GM21367 (cell line): ENCODE data around the gene CACNA1F.

Source experiments
- ATAC-seq: cut with Tn5 transposase; IDR thresholded peaks from one replicate; pipeline ENCODE4 v1.9.1; 2021; ENCODE audit not compliant: unreplicated experiment

CACNA1F gene

DNA sequence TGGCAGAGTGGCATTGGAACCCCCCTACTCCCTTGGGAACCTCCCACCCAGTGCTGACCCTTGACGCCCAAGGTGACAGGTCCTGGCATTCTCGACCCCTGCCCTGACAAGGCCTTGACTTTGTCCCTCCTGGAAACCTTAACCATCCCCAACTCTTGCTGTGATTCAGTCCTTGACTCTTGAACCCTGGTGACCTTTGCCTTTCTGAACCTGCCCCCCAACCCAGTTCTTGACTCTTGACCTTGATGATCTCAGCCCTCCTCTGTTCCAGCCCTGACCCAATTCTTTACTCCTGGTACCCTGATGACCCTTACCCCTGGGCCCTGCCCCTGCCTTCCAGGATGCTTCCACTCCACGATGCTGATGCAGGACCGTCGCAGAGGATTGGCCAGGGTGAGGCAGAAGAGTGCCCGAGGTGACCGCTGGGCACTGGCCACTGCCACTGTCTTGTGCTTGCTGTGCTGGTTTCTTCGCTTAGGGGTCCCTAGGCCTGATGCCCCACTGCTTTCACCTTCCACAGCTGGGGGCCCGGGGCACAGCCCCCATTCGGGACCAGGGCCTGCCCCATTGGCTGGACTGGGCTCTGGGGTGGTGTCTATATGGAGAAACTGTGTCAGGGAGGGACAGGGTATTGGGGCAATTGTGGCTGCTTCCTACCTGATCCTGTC is 1.7 kb downstream of the CACNA1F start:
- no peak for ATAC-seq

DNA sequence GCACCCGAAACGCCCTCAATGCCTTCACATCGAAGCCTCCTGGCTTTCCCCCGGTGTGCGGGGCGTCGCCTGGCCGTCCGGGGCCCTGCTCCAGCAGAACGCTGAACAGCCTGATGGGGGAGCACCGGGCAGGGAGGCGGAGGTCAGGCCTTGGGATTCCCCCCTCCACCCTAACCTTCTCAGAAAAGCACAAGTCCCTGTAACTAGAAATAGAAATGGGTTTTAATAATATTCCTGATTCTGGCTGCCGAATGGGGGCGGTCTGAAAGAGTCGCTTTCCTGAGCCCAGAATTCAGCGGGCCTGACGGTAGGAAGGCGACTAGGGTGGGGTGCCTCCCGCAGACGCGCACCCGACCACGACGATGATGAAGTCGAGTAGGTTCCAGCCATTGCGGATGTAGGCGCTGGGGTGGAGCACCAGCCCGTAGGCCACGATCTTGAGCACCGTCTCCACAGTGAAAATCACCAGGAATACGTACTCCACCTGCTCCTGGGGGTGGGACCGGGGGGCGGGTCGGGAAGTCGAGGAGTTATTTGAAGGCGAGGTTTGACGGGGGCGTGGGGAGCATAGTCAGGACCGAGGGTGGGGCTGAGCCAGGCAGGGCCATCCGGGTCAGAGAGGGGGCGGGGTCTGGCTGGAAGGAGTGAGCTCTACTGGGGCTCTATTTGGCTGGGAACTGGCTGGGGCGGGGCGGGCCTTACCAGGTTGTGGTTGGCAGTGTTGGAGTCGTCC is 2.5 kb downstream of the CACNA1F start:
- peak; percentile 64 for ATAC-seq

DNA sequence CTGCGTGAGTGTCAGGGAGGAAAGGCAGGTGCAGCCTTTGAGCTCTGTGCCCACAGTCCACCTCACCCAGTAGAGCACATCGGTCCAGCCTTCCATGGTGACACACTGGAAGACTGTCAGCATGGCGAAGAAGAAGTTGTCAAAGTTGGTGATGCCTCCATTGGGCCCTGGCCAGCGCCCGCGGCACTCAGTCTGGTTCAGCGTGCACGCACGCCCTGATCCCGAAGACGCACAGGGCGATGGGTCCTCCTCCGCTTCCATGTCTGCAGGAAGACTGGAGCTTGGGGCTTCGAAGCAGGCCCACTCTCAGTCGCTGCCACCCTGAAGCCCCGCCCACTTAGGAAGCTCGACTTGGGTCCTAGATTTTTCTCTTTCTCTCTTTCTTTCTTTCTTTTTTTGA is 5.0 kb downstream of the CACNA1F start:
- no peak for ATAC-seq

DNA sequence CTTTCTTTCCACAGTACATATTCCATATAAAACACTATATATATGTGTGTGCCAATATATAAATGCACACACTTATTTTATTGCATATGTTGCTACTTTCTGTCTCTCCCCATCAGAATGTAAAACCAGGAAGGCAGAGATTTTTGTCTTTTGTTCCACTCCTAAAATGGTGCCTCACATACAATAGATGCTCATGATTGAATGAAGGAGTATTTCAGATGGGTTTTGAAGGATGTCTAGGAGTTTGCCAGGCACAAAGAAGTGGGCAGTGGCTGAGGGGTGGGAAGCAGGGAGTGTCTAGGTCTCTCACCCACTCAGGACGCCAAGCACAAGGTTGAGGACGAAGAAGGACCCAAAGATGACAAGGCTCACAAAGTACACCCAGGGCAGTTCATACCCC is 5.4 kb downstream of the CACNA1F start:
- ATAC-seq: no peak

DNA sequence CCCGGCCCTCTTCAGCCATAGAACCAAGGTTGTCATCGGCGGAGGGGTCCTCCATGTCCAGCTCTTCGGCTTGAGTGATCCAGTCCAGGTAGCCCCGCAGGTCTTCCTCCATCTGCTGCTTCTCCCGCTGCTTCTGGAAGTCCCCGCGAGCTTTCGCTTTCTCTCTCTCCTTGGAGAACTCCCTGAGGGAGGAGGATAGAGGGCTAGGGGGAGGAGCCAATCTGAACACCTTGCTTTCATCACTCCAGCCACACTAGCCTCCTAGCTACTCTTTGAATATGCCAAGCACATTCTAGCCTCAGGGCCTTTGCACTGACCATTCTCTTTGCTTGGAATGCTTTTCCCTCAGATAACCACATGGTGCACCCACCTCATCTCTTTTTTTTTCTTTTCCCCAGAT is 6.2 kb downstream of the CACNA1F start:
- ATAC-seq: no peak

DNA sequence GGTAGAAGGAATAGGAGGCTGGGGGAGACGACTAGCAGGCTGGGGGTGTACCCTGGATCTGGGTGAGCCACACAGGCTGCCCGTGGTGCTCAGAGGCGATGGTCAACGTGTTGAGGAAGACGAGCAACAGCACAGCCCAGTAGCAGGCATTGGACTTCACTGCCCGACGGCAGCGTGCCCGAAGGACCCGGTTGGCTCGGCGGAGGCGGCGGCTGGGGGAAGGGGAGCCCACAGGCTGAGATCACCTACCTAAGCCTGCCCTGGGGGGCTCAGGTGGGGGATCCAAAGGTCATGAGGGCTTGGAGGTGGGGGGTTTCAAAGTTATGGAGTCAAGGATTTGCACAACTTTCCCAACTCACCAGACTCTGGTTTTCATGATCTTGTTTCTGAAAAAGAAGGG is 7.3 kb downstream of the CACNA1F start:
- ATAC-seq: no peak

DNA sequence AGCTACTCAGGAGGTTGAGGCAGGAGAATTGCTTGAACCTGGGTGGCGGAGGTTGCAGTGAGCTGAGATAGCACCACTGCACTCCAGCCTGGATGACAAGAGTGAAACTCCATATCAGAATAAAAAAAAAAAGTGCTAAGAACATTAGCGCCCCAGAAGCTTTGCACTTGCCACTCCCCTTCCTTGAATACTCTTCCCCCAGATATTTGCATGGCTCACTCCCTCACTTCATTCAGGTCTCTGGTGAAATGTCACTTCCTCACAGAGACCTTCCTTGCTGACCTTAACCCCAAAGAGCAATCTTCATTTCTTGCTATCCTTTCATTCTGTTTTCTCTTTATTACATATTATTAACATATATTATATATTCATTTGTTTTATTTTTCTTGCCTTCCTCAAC is 11.3 kb downstream of the CACNA1F start:
- no peak for ATAC-seq

DNA sequence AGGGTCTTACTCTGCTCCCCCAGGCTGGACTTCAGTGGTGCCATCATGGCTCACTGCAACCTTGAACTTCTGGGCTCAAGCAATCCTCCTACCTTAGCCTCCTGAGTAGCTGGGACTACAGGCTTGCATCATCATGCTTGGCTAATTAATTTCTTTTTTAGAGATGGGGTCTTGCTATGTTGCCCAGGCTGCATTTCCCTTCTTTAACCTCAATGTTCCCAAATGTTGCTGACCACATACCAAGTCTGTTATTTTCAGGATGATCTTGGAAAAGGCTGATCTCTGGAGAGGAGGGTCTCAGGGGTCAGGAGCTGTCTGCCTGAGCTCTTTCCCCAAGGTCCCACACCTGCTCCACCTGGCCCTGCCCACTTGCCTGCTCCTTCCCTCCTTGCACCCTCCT is 13.0 kb downstream of the CACNA1F start:
- no peak for ATAC-seq

DNA sequence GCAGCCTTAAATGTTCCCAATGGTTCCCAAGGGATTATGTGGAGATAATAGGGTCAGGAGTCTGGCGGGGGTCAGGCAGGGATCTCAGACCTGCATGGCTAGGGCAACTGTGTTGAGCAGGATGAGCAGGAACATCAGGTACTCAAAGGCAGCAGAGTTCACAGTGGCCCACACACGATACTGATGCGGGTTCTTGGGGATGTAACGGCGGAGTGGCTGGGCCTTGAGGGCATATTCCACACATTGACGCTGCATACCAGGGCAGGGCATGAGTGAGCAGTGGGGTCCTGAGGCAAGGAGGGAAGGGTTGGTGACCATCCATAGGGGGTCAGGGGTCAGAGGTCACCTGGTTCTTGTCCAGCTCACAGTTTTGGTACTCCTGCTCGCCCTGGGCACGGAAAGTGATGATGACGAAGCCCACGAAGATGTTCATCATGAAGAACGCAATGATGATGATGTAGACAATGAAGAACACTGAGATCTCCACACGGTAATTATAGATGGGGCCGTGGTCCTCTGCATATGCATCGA is 18.1 kb downstream of the CACNA1F start:
- ATAC-seq: no peak

DNA sequence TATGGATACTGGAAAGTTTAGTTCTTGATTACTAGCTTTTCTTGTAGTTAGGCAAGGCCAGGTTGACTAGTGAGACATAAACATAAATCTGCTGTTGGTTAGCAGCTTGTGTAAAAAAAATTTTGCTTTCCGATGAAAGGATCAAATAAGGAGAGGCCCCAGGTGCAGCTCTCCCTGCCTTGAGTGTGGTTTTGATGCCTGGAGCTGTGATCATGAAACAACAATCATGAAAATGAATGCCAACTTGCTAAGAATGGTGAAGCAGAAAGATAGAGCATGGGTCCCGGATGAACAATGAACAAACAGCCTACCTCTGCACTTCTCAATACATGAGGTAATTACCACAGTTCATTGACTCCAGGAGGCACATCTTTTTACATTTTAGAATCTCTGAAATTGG is 18.7 kb downstream of the CACNA1F start:
- no peak for ATAC-seq

DNA sequence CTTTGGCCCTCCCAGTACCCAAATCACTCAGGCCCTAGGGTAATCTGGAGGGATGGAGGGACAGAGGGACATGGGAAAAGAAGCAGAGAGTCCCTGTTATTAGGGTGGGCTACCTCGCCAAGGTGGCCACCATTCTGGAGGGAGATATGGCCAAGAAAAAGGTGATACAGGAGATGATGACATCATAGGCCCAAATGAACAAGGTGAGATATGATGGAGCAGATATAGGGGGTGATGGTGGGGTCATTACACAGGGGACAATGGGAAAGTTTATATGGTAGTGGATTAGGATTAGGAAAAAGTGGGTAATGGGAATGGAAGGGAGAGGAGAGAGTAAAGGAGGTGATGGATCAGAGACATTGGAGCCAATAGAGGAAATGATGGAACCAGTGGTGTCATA is 20.3 kb downstream of the CACNA1F start:
- ATAC-seq: no peak

DNA sequence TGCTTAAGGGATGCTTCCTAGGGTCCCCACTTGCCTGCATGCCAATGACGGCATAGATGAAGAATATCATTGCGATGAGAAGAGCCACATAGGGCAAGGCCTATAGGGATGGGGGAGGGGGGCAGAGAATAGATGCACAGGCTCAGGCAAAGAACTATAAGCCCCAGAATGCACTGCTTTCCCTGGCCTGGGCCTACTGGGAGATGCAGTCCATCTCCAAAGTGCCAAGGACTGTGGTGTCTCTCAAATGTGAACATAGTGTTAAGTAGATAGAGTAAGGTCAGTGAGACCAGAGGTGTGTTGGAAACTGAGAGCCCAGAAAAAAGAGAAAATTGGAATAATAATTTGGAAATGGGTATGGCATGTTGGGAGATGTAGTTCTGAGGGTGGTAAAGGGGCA is 20.9 kb downstream of the CACNA1F start:
- ATAC-seq: no peak

DNA sequence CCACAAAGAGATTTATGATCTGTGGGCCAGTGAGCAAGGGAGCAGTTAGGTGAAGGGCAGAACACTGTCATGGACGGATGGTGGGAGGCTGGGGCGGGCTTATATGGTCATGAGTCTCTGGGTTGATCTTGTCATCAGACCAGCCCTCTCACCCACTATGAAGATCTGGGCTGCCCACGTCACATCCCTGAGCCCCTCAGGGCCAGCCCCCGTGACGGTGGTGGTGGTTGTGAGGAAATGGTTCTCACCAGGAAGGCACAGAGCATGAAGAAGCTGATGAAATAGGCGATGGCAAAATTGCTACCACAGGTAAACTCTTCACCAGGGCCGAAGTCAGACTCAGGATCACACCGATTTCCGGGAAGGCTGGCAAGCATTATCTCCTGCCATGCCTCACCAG is 22.1 kb downstream of the CACNA1F start:
- ATAC-seq: no peak

DNA sequence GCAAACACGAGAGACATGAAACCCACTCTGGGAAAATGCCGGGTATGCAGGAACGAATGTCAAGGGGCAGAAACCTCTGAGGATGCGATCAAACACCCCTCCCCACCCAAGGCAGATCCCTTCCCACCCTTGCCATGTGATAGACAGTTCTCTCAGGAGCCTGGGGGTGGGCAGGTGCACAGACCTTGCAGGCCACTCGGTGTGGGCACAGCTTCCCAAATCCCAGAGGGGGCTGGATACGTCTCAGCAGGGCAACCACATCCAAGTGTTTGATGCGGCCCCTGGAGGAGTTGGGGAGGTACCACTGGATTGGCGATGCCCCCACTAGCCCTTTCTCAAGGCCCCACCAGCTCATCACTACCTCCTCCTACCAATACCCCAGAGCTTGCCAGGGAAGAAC is 22.7 kb downstream of the CACNA1F start:
- ATAC-seq: no peak

DNA sequence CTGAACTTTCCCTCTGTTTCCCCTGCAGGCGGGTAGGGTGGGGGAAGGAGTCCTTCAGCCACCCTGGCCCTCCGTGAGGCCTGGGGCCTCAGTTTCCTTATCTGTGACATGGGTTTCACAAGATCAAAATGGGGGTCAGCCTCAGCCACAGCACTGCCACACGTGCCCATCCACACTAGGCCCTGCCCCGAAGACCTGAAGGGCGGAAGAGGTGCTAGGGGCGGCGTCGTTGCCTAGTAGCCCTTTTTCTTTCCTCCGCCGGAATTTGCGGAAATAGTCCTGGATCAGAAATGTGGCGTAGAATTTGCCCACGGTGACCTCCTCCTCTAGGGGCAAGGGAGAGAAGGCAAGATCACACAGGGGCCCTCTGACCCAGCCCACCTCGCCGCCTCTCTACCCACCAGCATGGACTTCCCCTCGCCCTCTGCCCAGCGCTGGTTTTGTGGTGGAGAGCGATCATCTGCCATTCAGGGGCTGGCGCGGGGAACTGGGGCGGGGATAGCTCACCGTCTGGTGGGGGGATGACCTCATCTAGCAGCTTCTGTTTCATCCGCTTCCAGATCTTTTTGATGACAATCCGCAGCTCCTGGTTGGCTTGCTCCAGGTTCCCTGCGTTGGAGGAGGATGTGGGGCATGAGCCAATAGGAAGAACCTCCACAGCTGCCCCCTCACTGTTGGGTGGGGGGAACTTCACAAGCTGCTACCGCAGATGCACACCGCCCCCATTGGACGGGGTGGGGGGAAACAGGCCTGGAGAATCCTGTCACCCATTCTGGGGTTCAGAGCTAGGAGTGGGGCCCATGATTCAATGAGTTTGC is 23.5 kb downstream of the CACNA1F start:
- ATAC-seq: no peak

DNA sequence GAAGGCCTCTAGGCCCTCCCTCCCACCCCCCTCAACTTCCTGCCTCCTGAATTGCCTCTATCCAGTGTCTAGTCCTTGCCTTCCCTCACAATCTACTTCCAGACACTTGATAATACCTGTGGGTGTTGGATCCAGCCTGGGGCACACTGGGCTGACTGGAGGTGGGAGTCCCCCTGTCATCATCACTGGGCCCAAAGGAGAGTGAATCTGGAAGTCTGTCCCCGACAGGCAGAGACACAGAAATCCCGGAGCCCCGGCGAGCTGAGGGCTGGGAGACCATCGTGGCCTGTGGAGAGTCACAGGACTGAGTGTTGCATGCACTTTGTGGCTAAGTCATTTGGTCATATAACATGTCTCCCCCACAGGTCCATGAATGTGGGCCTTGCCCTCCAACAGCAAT is 24.7 kb downstream of the CACNA1F start:
- ATAC-seq: no peak

DNA sequence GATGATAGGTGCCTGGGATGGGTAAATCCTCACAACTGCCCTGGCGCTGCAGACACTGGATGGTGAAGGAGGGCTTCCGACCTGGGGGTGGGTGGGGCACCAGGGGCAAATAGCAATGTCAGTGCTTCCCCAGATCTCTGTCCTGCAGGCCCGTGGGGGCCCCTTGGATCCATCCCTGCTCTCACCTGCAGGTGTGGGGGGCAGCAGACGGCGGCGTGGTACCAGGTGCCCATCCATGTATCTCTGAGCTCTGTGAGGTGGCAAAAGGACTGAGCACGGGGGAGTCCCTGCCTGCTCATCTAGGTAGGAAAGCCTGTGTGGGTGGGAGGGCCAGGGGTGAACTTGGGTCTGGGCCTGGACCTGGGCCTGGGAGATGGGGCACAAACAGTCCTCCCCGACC is 26.6 kb downstream of the CACNA1F start:
- ATAC-seq: no peak

DNA sequence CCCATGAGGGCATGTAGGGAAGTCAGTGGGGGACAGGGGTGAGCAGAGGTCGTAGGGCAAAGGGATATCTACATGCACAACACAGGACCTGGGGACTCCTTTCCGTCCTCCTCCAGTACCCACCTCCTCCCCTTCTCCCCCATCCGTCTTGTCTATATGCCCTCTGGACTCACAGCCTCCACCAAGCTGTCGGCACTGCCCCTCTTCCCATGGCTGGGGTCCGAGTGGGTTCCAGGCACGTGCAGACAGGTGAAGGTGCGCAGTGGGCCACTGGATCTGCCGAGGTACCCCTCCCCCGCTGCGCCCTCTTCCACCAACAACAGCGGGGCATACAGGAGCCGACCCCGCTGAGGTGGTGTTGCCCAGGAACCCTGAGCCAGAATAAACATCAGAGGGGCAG is 27.7 kb downstream of the CACNA1F start:
- no peak for ATAC-seq

DNA sequence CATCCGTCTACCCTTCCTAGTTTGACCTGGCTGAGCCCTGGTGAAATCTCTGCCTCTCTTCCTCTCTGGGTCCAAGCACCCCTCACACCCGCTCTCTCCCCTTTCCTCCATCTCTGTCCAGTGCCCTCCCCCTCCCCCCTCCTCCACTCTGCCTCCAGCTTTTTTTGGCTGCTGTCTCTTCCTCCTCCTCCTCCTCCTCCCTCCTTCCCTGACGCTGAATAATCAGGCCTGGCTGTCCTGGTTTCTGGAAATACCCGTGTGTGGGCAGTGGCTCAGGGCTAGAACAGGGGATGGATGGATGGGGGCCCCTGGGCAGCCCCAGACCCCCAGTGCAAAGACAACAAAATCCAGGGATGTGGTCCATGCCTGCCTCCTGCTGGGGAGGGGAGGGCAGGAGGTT is 28.4 kb downstream of the CACNA1F start:
- ATAC-seq: no peak

DNA sequence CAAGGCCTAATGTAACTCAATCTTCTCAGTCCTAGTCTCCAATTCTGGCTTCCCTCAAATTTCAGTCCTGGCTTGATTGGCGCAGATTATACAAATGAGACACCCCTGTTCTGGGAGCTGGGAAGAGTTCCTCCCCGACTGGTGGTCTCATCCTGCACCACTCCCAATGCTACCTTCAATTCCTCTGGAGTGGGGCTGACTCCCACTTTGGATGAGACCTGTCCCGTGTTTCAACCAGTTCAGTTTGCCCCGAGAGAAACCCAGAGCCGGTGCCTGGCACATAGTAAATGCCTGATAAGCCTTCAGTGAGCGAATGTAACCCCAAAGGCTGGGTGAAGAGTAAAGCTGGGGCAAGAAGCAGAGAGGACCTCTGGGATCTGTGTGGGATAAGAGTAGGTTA is 29.1 kb downstream of the CACNA1F start:
- ATAC-seq: no peak

DNA sequence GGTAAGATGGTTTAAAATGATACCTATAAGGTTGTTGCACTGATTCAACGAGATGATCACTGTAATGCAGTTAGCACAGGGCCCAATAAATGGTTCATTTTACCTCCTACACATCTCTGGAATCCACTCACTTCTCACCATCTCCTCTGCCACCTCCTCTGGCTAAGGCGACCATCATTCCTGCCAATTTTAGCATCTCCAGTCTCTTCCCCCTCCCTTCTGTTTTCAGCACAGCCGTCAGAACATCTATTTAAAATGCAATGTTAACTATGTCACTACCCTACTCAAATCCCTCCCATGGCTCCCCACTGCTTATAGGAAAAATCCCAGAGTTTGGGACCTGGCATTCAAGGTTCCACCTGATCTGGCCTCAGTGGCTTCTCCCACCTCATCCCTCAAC is 29.6 kb downstream of the CACNA1F start:
- no peak for ATAC-seq

DNA sequence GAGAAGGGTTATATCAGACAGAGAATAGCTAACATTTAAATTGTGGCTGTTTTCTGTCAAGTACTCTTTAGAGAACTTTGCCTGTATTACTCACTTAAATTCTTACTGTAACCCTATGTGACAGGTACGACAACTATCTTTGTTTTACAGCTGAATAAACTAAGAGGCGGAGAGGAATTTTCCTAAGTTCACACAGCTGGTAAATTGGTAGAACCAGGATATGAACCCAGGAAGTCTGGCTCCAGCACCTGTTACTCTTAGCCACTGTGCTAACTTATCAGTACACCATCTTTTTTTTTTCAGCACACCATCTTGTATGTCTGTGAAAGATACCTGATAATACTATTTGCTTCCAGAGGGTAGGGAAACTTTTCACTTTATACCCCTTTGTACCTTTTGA is 31.1 kb downstream of the CACNA1F start:
- ATAC-seq: no peak
